ENCODE measurements around the gene C1orf116. TPM values are rescaled to one million over a fixed set of nuclear protein-coding genes. Genes with fewer than 3 reads are reported as not detected.

The C1orf116 gene
- total and polyA plus RNA-seq, 10 of the 15 experiments (the other 5 are each of a cell fraction or from before 2014, with no cell fraction given), result 0.01 to 0.08 TPM; not detected in 8

DNA sequence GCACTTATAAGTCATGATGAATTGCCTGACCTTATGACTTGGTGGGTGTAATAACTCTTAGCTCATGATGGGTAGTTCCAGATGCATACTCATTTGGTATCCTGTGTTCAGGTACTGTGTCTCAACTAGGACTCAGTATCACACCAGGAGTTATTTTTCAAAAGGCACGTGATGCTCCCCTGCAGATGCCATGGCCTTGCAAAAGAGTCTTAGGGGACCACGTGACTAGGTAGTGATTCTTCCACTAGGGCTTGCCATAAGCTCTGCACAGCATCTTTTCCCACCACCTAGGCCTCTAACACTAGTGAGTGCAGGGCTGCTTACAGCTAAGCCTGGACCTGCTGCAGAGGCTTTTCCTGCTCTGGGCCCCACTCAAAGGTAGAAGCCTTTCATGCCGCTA is 58.4 kb downstream of the C1orf116 start:
- Histone ChIP-seq H3K4me3 (no peak overlapping the region), H3K9ac (ENCODE audit: control insufficient read depth, insufficient read depth, low read length) (no peak overlapping the region), H3K4me2 (ENCODE audit: control insufficient read depth, insufficient read depth) (no peak overlapping the region), H3K27ac (ENCODE audit: control insufficient read depth, insufficient read depth) (no peak overlapping the region), H3K9me3 (replicated peaks; ENCODE audit: control insufficient read depth, insufficient read depth, low read length) (no peaks in the 10 kb centered on the region), H3K4me1 (ENCODE audit: control insufficient read depth, insufficient read depth, low read length) (peaks cover 15% of the 10 kb centered on the region), H3K27me3 (replicated peaks in 1 of 2; ENCODE audit: control insufficient read depth in 2 of 2, insufficient read depth in 2 of 2, low read length in 1 of 2) (no peaks in the 10 kb centered on the region), H2AFZ (ENCODE audit: control insufficient read depth, low read depth, low read length) (no peak overlapping the region), H3K79me2 (ENCODE audit: control insufficient read depth, insufficient read depth, low read length) (no peaks in the 10 kb centered on the region), H3K36me3 (ENCODE audit: control insufficient read depth in 2 of 2, insufficient read depth in 2 of 2, low read length in 1 of 2) (no peaks in the 10 kb centered on the region), H4K20me1 (ENCODE audit: control insufficient read depth, insufficient read depth) (no peaks in the 10 kb centered on the region)
- TF ChIP-seq, protein P1, sequence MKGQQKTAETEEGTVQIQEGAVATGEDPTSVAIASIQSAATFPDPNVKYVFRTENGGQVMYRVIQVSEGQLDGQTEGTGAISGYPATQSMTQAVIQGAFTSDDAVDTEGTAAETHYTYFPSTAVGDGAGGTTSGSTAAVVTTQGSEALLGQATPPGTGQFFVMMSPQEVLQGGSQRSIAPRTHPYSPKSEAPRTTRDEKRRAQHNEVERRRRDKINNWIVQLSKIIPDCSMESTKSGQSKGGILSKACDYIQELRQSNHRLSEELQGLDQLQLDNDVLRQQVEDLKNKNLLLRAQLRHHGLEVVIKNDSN (IDR thresholded peaks at IDR 0.05; ENCODE audit: borderline replicate concordance, extremely low read length, insufficient read depth, low read depth, low read length), result peak; percentile 25
- no peak for TF ChIP-seq TCF3 (IDR thresholded peaks at IDR 0.05; ENCODE audit: borderline replicate concordance, insufficient read depth, low read depth, low read length)
- FAIRE-seq, result no peak
- intact Hi-C loops (cut with micrococcal nuclease; ENCODE audit: unreplicated experiment) (no loop called here), in situ Hi-C loops (cut with MboI) (no loop called here)
- SMC1A ChIA-PET (ENCODE audit: uncharacterized antibody, unreplicated experiment), result interaction anchor here (1.0 to 7.5 kb wide), 8 partner anchors 7 to 110 kb away, joined by 3 to 68 read pairs (median 27); partner anchors contain the start of gene PIGR
- BruUV-seq (replicated peaks), result no TSS peak
- DNase-seq (ENCODE audit: low read depth, low spot score), result no peak
- 85% methylated on average over 3 of the region's 3 CpGs for WGBS (ENCODE audit: insufficient coverage, insufficient replicate concordance, low lambda C conversion rate, missing lambda C conversion rate)
- POLR2A ChIA-PET, result interaction anchor here (0.9 to 1.1 kb wide), 2 partner anchors 20 to 44 kb away, joined by 3 to 5 read pairs; no protein-coding TSS in a partner anchor
- CTCF ChIA-PET, result interaction anchor here (0.7 to 9.8 kb wide), 14 partner anchors 8 to 362 kb away, joined by 3 to 136 read pairs (median 7); partner anchors contain the start of genes EIF2D, FCMR and IL20
- ATAC-seq, result no peak
- RAD21 ChIA-PET (ENCODE audit: unreplicated experiment), result interaction anchor here (1.6 to 4.4 kb wide), 3 partner anchors 9 to 165 kb away, joined by 6 to 36 read pairs (median 9); no protein-coding TSS in a partner anchor

DNA sequence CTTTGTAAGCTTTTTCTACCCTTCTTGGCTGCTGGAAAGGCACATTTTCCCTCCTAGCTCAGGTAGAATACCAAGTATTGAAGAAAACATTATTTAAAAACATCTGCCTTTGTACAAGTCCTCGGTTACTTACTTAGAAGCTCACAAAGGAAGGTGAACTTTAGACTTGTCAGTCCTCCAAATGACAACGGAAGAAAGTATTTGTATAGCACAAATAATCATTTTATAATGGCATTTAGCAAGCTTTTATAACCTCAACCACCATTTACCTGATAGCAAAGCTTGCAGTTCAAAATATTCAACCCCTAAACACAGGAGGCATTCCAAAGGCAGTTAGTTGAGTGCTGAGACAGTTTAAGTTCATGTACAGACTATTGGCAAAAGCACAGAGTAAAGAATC is 59.8 kb downstream of the C1orf116 start:
- WGBS (ENCODE audit: insufficient coverage, insufficient replicate concordance, low lambda C conversion rate, missing lambda C conversion rate), result 88% methylated on average over 2 of the region's 2 CpGs
- no peak overlapping the region for H3K9ac ChIP-seq (ENCODE audit: control insufficient read depth, insufficient read depth, low read length)
- no peak for FAIRE-seq
- H3K4me2 ChIP-seq (ENCODE audit: control insufficient read depth, insufficient read depth), result no peak overlapping the region
- H3K4me1 ChIP-seq (ENCODE audit: control insufficient read depth, insufficient read depth, low read length), result peaks cover 26% of the 10 kb centered on the region
- H4K20me1 ChIP-seq (ENCODE audit: control insufficient read depth, insufficient read depth), result no peaks in the 10 kb centered on the region
- no peaks in the 10 kb centered on the region for H3K9me3 ChIP-seq (replicated peaks; ENCODE audit: control insufficient read depth, insufficient read depth, low read length)
- ChIA-PET CTCF (interaction anchor here (0.9 to 9.8 kb wide), 24 partner anchors 9 to 345 kb away, joined by 3 to 136 read pairs (median 4); partner anchors contain the start of genes FCMR and IL20), RAD21 (ENCODE audit: unreplicated experiment) (interaction anchor here (0.7 to 4.4 kb wide), 9 partner anchors 10 to 163 kb away, joined by 3 to 36 read pairs (median 5); no protein-coding TSS in a partner anchor), SMC1A (ENCODE audit: uncharacterized antibody, unreplicated experiment) (interaction anchor here (0.9 to 7.5 kb wide), 20 partner anchors 9 to 503 kb away, joined by 3 to 68 read pairs (median 6); partner anchors contain the start of genes DYRK3 and FCMR), POLR2A (interaction anchor here (0.9 to 3.1 kb wide), 4 partner anchors 47 to 162 kb away, joined by 3 to 12 read pairs (median 5); no protein-coding TSS in a partner anchor)
- H3K79me2 ChIP-seq (ENCODE audit: control insufficient read depth, insufficient read depth, low read length), result no peaks in the 10 kb centered on the region
- intact Hi-C loops (cut with micrococcal nuclease; ENCODE audit: unreplicated experiment) (no loop called here), in situ Hi-C loops (cut with MboI) (no loop called here)
- H3K4me3 ChIP-seq, result no peak overlapping the region
- no peak overlapping the region for H2AFZ ChIP-seq (ENCODE audit: control insufficient read depth, low read depth, low read length)
- no peak for DNase-seq (ENCODE audit: low read depth, low spot score)
- no peak overlapping the region for H3K27ac ChIP-seq (ENCODE audit: control insufficient read depth, insufficient read depth)
- ATAC-seq, result no peak
- H3K27me3 ChIP-seq (replicated peaks in 1 of 2; ENCODE audit: control insufficient read depth in 2 of 2, insufficient read depth in 2 of 2, low read length in 1 of 2), result no peaks in the 10 kb centered on the region
- BruUV-seq (replicated peaks), result no TSS peak
- H3K36me3 ChIP-seq (ENCODE audit: control insufficient read depth in 2 of 2, insufficient read depth in 2 of 2, low read length in 1 of 2), result no peaks in the 10 kb centered on the region
- no peak for TF ChIP-seq NR2C1 (IDR thresholded peaks at IDR 0.05)
- no peak for TF ChIP-seq EP300 (IDR thresholded peaks at IDR 0.05; ENCODE audit: borderline replicate concordance in 1 of 2, control insufficient read depth in 1 of 2, low read depth in 2 of 2, low read length in 2 of 2)
- no peak for TF ChIP-seq RELA (IDR thresholded peaks at IDR 0.05; ENCODE audit: borderline replicate concordance, partially characterized antibody)
- no peak for TF ChIP-seq CREB1 (IDR thresholded peaks at IDR 0.05; ENCODE audit: low read depth)
- TF ChIP-seq ZZZ3 (IDR thresholded peaks at IDR 0.05; ENCODE audit: control insufficient read depth, insufficient read length, low read depth), result no peak
- no peak for TF ChIP-seq SREBF2 (IDR thresholded peaks at IDR 0.05; ENCODE audit: low read length)
- no peak for TF ChIP-seq JUNB (IDR thresholded peaks at IDR 0.05)
